GM12878 (cell line): ENCODE results near the gene PRDM2. TPM values are rescaled to one million over a fixed set of nuclear protein-coding genes. Genes with fewer than 3 reads are reported as not detected.

Source experiments
- ATAC-seq: fragments of 200-7000 bp; cut with Tn5 transposase; 3 replicates; pipeline ENCODE4 v1.9.1; 2020; ENCODE audit warnings: mild to moderate bottlenecking, moderate library complexity
- BruUV-seq: library from RNA; stranded (reverse); fragments of 400-500 nt; replicated peaks from 2 replicates; lab custom pipeline; 2021; lab: Mats Ljungman, UMichigan
- CTCF ChIA-PET: fragments of 300-600 bp; sonication (Branson Sonifier 250); formaldehyde crosslinking; extraction: SDS; loops from one replicate; lab custom pipeline; 2021; ENCODE audit warnings: inconsistent platforms; lab: Yijun Ruan, JAX
- POLR2A ChIA-PET: fragments of 350-600 bp; formaldehyde crosslinking; extraction: SDS; loops from one replicate; lab custom pipeline; 2021; ENCODE audit warnings: inconsistent platforms; lab: Charles Lee
- RAD21 ChIA-PET: fragments of 300-600 bp; sonication (Branson Sonifier 250); formaldehyde crosslinking; loops from one replicate; lab custom pipeline; 2023; ENCODE audit warnings: antibody characterized with exemption; ENCODE audit not compliant: unreplicated experiment; lab: Charles Lee
- SMC1A ChIA-PET: fragments of 300-600 bp; sonication (Branson Sonifier 250); formaldehyde crosslinking; loops from one replicate; lab custom pipeline; 2023; ENCODE audit not compliant: unreplicated experiment, uncharacterized antibody; lab: Charles Lee
- DNase-seq: peaks from one replicate; pipeline ENCODE4 v3.0.0-alpha.2; 2011; ENCODE audit warnings: low read depth, low spot score
- FAIRE-seq: peaks from 3 replicates; lab custom pipeline; 2011; peaks lifted over from hg19 to GRCh38; lab: Jason Lieb, UNC
- H2AFZ ChIP-seq: 2 replicates; pipeline ENCODE4 v1.6.0; 2011; ENCODE audit warnings: low read depth, low read length, control low read depth; ENCODE audit not compliant: control insufficient read depth
- H3K27ac ChIP-seq: 2 replicates; pipeline ENCODE4 v1.5.1; 2011; ENCODE audit warnings: control low read depth; ENCODE audit not compliant: control insufficient read depth, insufficient read depth
- H3K27me3 ChIP-seq, 2 experiments: replicated peaks in 1 of 2; 2 replicates each; pipeline versions ENCODE4 v1.6.0 to v1.6.1; 2011; ENCODE audit warnings: low read length in 1 of 2; ENCODE audit not compliant: control insufficient read depth in 2 of 2, insufficient read depth in 2 of 2
- H3K36me3 ChIP-seq, 2 experiments: 2 replicates each; pipeline ENCODE4 v1.5.1; 2011; ENCODE audit warnings: low read length in 1 of 2; ENCODE audit not compliant: control insufficient read depth in 2 of 2, insufficient read depth in 2 of 2
- H3K4me1 ChIP-seq: 2 replicates; pipeline ENCODE4 v1.6.1; 2011; ENCODE audit warnings: mild to moderate bottlenecking, low read length, moderate library complexity, mixed read lengths; ENCODE audit not compliant: control insufficient read depth, insufficient read depth
- H3K4me2 ChIP-seq: 2 replicates; pipeline ENCODE4 v1.6.0; 2011; ENCODE audit warnings: control low read depth; ENCODE audit not compliant: control insufficient read depth, insufficient read depth
- H3K4me3 ChIP-seq: fragments of 200-600 bp; sonication (generic); 2 replicates; pipeline ENCODE4 v1.5.1; 2016
- H3K79me2 ChIP-seq: 2 replicates; pipeline ENCODE4 v1.6.0; 2011; ENCODE audit warnings: low read length; ENCODE audit not compliant: control insufficient read depth, insufficient read depth
- H3K9ac ChIP-seq: 2 replicates; pipeline ENCODE4 v1.8.0; 2011; ENCODE audit warnings: low read length, control low read depth, mixed read lengths; ENCODE audit not compliant: control insufficient read depth, insufficient read depth
- H3K9me3 ChIP-seq: replicated peaks from 3 replicates; pipeline ENCODE4 v1.5.1; 2011; ENCODE audit warnings: mild to moderate bottlenecking, low read length; ENCODE audit not compliant: control insufficient read depth, insufficient read depth
- H4K20me1 ChIP-seq: 2 replicates; pipeline ENCODE4 v1.6.0; 2011; ENCODE audit not compliant: control insufficient read depth, insufficient read depth
- ATF3 ChIP-seq: IDR thresholded peaks from 2 replicates; pipeline ENCODE4 v1.6.1; 2011; ENCODE audit warnings: low read depth, mild to moderate bottlenecking, low read length, moderate library complexity, borderline replicate concordance; ENCODE audit errors: extremely low read depth
- ATF7 ChIP-seq: fragments of 450-650 bp; IDR thresholded peaks from 2 replicates; pipeline ENCODE4 v1.6.1; 2016; ENCODE audit warnings: low read depth, mild to moderate bottlenecking
- E2F8 ChIP-seq: fragments of 450-650 bp; IDR thresholded peaks from 2 replicates; pipeline ENCODE4 v1.6.1; 2018; ENCODE audit warnings: mild to moderate bottlenecking, low read depth, moderate library complexity; ENCODE audit not compliant: partially characterized antibody
- HDAC2 ChIP-seq: fragments of 200-600 bp; sonication (generic); IDR thresholded peaks from 2 replicates; pipeline ENCODE4 v1.6.1; 2017
- MEF2B ChIP-seq: fragments of 450-650 bp; IDR thresholded peaks from 2 replicates; pipeline ENCODE4 v1.6.1; 2018; ENCODE audit warnings: mild to moderate bottlenecking, moderate library complexity; ENCODE audit not compliant: partially characterized antibody, poor library complexity, severe bottlenecking
- RAD51 ChIP-seq: fragments of 450-650 bp; IDR thresholded peaks from 2 replicates; pipeline ENCODE4 v1.6.1; 2016; ENCODE audit warnings: moderate library complexity, mild to moderate bottlenecking, inconsistent platforms
- SMC3 ChIP-seq: IDR thresholded peaks from 2 replicates; pipeline ENCODE4 v1.6.1; 2011; ENCODE audit warnings: low read length, improper control_type of control experiment, borderline replicate concordance
- ZNF622 ChIP-seq: fragments of 450-650 bp; IDR thresholded peaks from 2 replicates; pipeline ENCODE4 v1.6.1; 2017; ENCODE audit warnings: mild to moderate bottlenecking, inconsistent platforms
- WGBS: methylation state at CpG from one replicate; pipeline ENCODE4 v1.1.6; 2016; ENCODE audit warnings: low lambda C conversion rate; ENCODE audit not compliant: insufficient replicate concordance, insufficient coverage; ENCODE audit errors: missing lambda C conversion rate; 5-methylcytosine and 5-hydroxymethylcytosine counted together
- in situ Hi-C: fragments of 300-500 bp; cut with MboI; formaldehyde crosslinking; loops from 9 replicates; pipeline ENCODE4 v1.14.3; 2018; ENCODE audit warnings: mixed read lengths
- intact Hi-C: fragments of 100-400 bp; cut with micrococcal nuclease; formaldehyde crosslinking; loops from one replicate; pipeline ENCODE4 v1.14.2; 2022; ENCODE audit not compliant: unreplicated experiment
- polyA plus RNA-seq, 11 experiments: library from polyadenylated mRNA; depleted of rRNA in 4 of 11; unstranded in 6 of 11; stranded (reverse) in 5 of 11; fragments of >200 nt; fragmentation: Nextera tagmentation in 4 of 11; fragmentation: Illumina TruSeq in 1 of 11; extraction: Ambion mirVana in 4 of 11; extraction: Trizol in 1 of 11; gene quantifications; 1 replicate in 1 of 11; 2 replicates in 10 of 11; pipeline versions ENCODE4 v1.2.1 to v1.2.3, GENCODE V29; 2011 to 2016; ENCODE audit warnings: inconsistent platforms in 2 of 11, missing spikeins in 2 of 11, low read depth in 1 of 11
- total RNA-seq, 4 experiments: library from RNA; depleted of rRNA in 3 of 4; stranded (reverse); fragments of >200 nt in 3 of 4; fragmentation: Illumina TruSeq in 1 of 4; extraction: Trizol in 1 of 4; gene quantifications; 2 replicates each; pipeline versions ENCODE4 v1.2.1 to v1.2.3, GENCODE V29; 2013 to 2021

PRDM2 gene
- total and polyA plus RNA-seq, 10 of the 15 experiments (the other 5 are each of a cell fraction or from before 2014, with no cell fraction given) = 8.4 to 45.1 (median 23.5) TPM

DNA sequence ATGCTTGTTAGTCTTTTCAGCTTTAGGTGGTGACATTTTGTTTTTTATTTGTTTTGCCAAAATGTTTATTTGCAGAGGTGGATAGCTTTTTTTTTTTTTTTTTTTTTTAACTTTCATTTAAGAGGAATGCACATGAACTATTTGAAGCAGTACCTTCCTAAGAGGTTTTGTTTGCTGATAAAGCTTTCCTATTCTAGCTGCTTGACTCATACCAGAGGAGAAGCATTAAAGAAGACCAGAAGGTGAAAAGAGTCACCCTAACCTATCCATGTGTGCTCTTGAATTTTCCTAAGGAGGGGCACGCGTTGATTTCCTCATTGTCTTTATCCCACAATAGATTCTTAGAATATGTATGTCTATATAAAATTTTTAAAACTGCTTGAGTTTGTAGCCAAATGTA, 57.7 kb downstream of the PRDM2 start:
- no peak for TF ChIP-seq ATF3
- TF ChIP-seq RAD51 = no peak
- no peak for TF ChIP-seq E2F8
- TF ChIP-seq ZNF622 = no peak
- no peak for TF ChIP-seq MEF2B
- TF ChIP-seq ATF7 = no peak
- no peak for TF ChIP-seq SMC3
- no peak for TF ChIP-seq HDAC2
- no TSS peak for BruUV-seq
- in situ Hi-C loops (no loop called here), intact Hi-C loops (no loop called here)
- Histone ChIP-seq H3K27ac (no peak overlapping the region), H3K4me3 (no peak overlapping the region), H3K79me2 (peaks cover 97% of the 10 kb centered on the region), H3K27me3 (no peaks in the 10 kb centered on the region), H3K4me1 (peaks cover 24% of the 10 kb centered on the region), H2AFZ (no peak overlapping the region), H3K4me2 (no peak overlapping the region), H3K9ac (no peak overlapping the region), H3K36me3 (peaks cover 9 to 10% of the 10 kb centered on the region in 2 experiments; a peak in 3 of 4 replicates), H4K20me1 (peaks cover 3% of the 10 kb centered on the region; the same call in 1 of the 2 replicates), H3K9me3 (no peaks in the 10 kb centered on the region)
- ChIA-PET RAD21 (interaction anchor here (0.6 to 2.6 kb wide), 9 partner anchors 10 to 219 kb away, joined by 3 to 10 read pairs (median 3); no protein-coding TSS in a partner anchor), SMC1A (interaction anchor here (0.7 to 3.3 kb wide), 12 partner anchors 8 to 78 kb away, joined by 3 to 20 read pairs (median 5); no protein-coding TSS in a partner anchor), POLR2A (interaction anchor here (0.6 to 2.1 kb wide), 9 partner anchors 9 to 1931 kb away, joined by 3 to 12 read pairs (median 6); no protein-coding TSS in a partner anchor), CTCF (interaction anchor here (0.9 to 4.2 kb wide), 10 partner anchors 8 to 50 kb away, joined by 3 to 36 read pairs (median 5); no protein-coding TSS in a partner anchor)
- 100% methylated on average over 2 of the region's 2 CpGs for WGBS
- DNase-seq (no peak), FAIRE-seq (no peak), ATAC-seq (no peak)
